ELF-1 (cell line): Measurements from ENCODE around the gene CNTFR.
A peak's percentile ranks its signal among the peaks of the same experiment; 100 is the strongest.
"Not testable (repeated sequence)": the region's sequence is repeated elsewhere in the genome, so short reads cannot be mapped to it uniquely, and the experiment has no call there.

ENCODE experiments used
- DNase-seq: peaks from one replicate; pipeline ENCODE4 v3.0.0-alpha.2; 2016; ENCODE audit warnings: low read depth, low spot score

CNTFR gene

DNA sequence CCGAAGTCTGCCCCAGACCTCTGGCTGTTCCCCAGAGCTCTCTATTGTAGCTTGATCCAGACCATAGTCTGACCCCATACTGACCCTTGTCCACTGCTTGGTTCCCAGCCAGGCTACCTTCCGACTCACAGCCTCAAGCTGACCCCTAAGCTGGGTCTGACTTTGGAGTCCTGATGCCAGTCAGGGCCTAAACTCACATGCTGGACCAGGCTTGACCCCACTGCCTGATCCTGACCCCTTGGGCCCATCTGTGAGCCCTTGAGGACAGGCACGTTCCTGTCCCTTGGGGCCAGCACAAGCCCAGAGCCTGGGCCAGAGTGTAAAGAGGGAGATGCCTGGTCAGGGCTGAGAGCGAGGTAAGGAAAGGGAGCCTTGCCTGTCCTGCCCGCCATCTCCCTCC lies 34.0 kb downstream of the CNTFR start:
- DNase-seq = no peak

DNA sequence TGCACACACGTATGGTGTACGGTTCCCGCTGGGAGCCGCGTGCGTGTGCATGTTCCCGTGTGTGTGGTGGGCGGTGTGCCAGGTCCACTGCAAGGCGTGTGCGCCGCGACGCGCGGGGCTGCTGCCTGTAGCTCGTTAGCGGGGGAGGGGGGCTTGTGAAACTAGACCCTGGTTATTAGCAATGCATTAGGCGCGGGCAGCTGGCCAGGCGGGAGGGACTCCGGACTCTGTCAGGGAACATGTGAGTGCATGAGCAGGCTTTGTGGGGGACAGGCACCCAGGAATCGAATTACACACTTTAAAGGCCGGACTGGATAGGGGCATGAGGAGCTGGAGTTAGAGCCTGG lies 34.5 kb downstream of the CNTFR start:
- no peak for DNase-seq

DNA sequence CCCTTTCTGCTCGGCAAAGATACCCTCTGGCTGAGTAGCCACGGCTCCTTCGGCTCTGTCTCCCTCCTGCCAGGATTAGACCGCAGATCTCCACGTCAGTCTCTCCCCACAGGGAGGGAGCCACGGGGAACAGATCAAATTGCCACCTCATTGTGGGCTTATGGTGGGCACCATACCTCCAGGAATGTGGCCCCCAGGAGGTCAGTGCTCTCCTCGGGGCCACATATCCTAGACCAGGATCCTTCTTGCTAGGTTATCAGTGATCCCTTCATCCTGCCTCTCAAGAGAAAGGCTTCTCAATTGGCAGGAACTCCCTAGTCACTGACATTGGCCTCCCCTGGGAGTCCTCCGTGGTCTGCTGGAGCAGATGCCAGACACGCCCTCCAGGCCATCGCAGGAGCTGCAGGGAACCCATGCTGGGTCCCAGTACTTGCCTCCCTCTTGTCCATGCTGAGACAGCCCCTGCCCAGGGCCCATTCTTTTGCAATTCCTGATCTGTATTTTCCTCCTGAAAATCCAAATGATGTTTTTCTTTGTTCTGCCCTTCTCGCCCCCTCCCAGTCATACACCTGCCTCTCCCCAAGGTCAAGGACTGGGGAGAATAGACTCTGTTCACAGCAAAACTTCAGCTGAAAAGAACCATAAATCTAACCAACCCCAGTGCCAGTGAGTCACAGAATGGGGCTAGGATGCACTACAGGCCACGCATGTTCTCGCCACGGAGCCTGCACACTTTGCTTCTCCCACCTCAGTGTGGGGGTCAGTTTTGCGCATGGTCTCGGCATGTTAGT lies 35.1 kb downstream of the CNTFR start:
- DNase-seq = peak; percentile 53

GRCh38 chr9:34553511-34554021 lies 36.0 kb downstream of the CNTFR start:
- peak; percentile 45 for DNase-seq

- DNase-seq = no peak
Observed at GRCh38 chr9:34552986-34553385, 36.5 kb downstream of the CNTFR start.

GRCh38 chr9:34552606-34552981 lies 36.9 kb downstream of the CNTFR start:
- DNase-seq = no peak

- no peak for DNase-seq
Observed at GRCh38 chr9:34551751-34552605, 37.5 kb downstream of the CNTFR start.

GRCh38 chr9:34550681-34551270 lies 38.7 kb downstream of the CNTFR start:
- DNase-seq = no peak

DNA sequence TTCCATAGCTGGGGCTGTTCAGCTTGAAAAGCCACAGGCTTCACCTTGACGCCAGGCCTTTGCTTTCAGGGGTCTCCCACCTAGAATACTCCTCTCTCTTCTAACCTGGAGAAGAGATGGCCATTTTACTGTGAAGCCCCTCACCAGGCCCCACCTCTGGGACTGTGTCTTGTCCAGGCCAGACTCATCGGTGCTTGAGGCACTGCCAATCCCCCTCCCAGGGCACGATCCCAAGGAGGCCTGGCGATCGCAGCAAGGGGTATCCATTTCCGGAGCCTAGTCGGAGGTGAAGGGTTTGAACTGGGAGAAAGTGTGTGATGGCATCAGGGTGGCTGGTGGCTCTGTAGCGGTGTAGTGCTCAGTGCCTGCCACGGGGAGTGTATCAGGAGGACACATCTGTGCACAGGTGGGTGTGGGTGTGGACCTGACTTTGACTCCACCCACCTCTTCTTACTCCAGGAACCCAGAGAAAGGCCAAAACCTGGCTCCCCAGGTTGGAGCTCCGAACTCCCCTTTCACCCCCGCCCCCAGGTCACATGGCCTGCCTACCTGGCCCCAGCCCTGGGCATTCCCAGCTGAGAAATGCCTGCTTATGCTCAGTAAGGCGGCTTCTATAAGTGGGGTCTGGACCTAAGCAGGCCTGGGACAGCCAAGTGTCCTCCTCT lies 39.4 kb downstream of the CNTFR start:
- DNase-seq = no peak

- no peak for DNase-seq
Observed at GRCh38 chr9:34549407-34549732, 40.2 kb downstream of the CNTFR start.

- DNase-seq = peak; percentile 87
Observed at GRCh38 chr9:34547960-34548611, 41.4 kb downstream of the CNTFR start.

GRCh38 chr9:34546834-34547827 lies 42.4 kb downstream of the CNTFR start:
- DNase-seq = peak; percentile 92

- DNase-seq = no peak
Observed at GRCh38 chr9:34546102-34546833, 43.3 kb downstream of the CNTFR start.

DNA sequence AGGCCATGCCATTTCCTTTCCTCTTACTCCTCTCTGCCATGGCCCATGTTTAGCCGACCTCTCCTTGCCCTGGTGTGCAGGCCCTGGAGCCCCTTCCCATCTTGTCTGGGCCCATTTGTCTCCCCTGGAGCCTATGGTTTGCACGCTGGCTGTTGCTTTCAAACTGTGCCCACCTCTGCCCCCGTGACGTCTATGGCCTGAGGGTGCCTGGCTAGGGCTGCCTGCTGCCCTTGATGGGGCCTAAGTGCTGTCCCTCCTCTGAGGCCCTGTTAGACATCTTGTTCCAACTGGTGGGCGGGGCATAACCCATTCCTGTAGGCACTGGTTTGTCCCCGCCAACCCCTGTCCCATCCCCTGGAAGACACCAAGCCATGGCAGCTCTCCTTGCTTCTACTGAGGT lies 44.0 kb downstream of the CNTFR start:
- no peak for DNase-seq

DNA sequence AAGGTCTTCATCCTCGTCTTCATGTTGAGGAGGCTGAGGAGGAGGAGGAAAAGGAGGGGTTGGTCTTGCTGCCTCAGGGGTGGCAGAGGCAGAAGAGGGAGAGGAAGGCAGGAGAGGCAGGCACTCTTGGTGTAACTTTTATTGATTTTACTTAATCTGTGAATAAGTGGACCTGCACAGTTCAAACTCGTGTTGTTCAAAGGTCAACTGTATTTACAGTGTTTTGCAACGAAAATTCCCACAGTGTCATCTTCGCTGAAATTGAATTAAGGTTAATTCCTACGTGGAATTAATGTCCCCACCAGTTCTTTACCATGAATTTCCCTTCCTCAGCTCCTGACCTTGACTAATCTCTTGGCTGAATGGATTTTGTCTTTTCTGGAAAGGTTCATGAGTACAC lies 45.5 kb downstream of the CNTFR start:
- no peak for DNase-seq

GRCh38 chr9:34541540-34541939 lies 48.0 kb downstream of the CNTFR start:
- no peak for DNase-seq

GRCh38 chr9:34540827-34541226 lies 48.7 kb downstream of the CNTFR start:
- no peak for DNase-seq

GRCh38 chr9:34536685-34537084 lies 52.8 kb downstream of the CNTFR start:
- DNase-seq = no peak

- not testable (repeated sequence) for DNase-seq
Observed at GRCh38 chr9:34532041-34532440, 57.5 kb downstream of the CNTFR start.

- no peak for DNase-seq
Observed at GRCh38 chr9:34526026-34526425, 63.5 kb downstream of the CNTFR start.
